ENCODE results near the gene DCST1. TPM values are rescaled to one million over a fixed set of nuclear protein-coding genes. Genes with fewer than 3 reads are reported as not detected.

Gene DCST1
- polyA plus RNA-seq, 1 experiment = not detected

DNA sequence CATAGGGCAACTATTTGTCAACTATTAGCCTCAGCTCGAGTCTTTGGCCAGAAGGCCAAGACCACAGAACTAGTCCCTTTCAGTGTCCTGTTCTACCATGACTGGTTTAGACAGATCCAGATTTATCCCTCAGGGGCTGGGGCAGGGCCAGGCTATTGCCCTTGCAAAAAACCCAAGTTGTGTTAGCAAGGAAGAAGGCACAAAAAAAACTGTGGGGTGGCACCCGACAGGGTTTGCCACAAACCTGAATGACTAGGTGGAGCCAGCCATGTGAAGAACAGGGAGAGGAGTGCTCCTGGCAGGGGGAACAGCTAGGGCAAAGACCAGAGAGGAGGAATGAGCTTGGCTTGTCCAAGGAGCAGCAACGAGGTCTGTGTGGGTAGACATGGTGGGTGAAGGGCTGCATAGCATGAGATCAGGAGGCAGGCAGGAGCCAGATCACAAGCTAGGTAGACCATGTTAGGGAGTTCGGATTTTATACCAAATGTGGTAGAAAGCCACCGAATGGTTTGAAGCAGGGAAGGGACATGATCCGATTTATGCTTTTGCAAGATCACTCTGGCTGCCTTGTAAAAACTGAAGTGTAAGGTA lies 4.3 kb downstream of the DCST1 start:
- Histone ChIP-seq H3K9me3 (ENCODE audit: control insufficient read depth, insufficient read depth, low read length) (no peaks in the 10 kb centered on the region), H3K27me3 (ENCODE audit: control insufficient read depth, insufficient read depth, low read length) (peaks cover 41% of the 10 kb centered on the region), H3K4me3 (ENCODE audit: low read depth, low read length) (no peak overlapping the region), H3K27ac (ENCODE audit: low read depth, low read length) (no peak overlapping the region)
- DNase-seq (ENCODE audit: low read depth, low spot score) = no peak
- TF ChIP-seq, protein P1, sequence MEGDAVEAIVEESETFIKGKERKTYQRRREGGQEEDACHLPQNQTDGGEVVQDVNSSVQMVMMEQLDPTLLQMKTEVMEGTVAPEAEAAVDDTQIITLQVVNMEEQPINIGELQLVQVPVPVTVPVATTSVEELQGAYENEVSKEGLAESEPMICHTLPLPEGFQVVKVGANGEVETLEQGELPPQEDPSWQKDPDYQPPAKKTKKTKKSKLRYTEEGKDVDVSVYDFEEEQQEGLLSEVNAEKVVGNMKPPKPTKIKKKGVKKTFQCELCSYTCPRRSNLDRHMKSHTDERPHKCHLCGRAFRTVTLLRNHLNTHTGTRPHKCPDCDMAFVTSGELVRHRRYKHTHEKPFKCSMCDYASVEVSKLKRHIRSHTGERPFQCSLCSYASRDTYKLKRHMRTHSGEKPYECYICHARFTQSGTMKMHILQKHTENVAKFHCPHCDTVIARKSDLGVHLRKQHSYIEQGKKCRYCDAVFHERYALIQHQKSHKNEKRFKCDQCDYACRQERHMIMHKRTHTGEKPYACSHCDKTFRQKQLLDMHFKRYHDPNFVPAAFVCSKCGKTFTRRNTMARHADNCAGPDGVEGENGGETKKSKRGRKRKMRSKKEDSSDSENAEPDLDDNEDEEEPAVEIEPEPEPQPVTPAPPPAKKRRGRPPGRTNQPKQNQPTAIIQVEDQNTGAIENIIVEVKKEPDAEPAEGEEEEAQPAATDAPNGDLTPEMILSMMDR (IDR thresholded peaks at IDR 0.05; ENCODE audit: low read depth, low read length) = no peak
- CTCF ChIA-PET = interaction anchor here (1.6 to 4.6 kb wide), 3 partner anchors 13 to 47 kb away, joined by 7 to 32 read pairs (median 17); partner anchors contain the start of gene ADAM15
- POLR2A ChIA-PET = interaction anchor here (0.7 kb wide), 1 partner anchor 1452 kb away, joined by 11 read pairs; no protein-coding TSS in a partner anchor

DNA sequence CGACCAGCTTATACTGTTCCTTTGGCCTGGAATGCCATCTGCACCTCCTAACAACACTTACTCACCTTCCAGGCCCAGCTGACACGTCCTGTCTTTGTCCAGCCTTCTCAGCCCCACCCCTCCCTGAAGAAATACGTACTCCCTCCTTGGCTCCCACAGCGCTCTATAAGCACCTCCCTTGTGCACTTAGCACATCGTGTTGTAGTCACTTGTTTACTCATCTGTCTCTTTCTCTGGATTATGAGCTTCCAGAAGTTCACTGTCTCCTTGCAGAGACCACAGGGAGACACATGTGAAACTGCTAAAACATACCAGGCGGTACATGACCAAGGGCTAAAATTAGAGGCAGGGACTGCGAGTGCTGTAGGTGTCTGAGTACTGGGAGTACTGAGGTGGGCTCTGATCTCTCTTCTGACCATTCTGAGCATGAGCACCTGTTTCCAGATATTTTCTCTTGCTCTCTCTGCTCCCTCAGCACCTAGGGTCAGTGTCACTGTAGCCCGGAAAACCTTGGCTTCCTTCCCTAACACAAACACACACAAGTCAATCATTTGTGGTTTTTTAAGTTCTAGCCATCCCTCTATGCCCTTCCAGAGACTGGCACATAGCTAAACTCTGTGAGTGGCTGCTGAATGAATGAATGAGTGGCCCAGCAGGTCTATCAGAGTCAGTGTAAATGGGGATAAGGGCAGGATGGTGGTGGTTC lies 5.1 kb downstream of the DCST1 start:
- H3K27me3 ChIP-seq (ENCODE audit: control insufficient read depth, insufficient read depth, low read length) = peaks cover 41% of the 10 kb centered on the region
- ChIA-PET CTCF (interaction anchor here (0.9 to 4.6 kb wide), 4 partner anchors 12 to 53 kb away, joined by 3 to 32 read pairs (median 12); partner anchors contain the start of gene ADAM15), POLR2A (no interaction called here)
- H3K9me3 ChIP-seq (ENCODE audit: control insufficient read depth, insufficient read depth, low read length) = no peaks in the 10 kb centered on the region
- TF ChIP-seq, protein P1 (IDR thresholded peaks at IDR 0.05; ENCODE audit: low read depth, low read length) = no peak
- H3K4me3 ChIP-seq (ENCODE audit: low read depth, low read length) = no peak overlapping the region
- H3K27ac ChIP-seq (ENCODE audit: low read depth, low read length) = no peak overlapping the region
- DNase-seq (ENCODE audit: low read depth, low spot score) = no peak

DNA sequence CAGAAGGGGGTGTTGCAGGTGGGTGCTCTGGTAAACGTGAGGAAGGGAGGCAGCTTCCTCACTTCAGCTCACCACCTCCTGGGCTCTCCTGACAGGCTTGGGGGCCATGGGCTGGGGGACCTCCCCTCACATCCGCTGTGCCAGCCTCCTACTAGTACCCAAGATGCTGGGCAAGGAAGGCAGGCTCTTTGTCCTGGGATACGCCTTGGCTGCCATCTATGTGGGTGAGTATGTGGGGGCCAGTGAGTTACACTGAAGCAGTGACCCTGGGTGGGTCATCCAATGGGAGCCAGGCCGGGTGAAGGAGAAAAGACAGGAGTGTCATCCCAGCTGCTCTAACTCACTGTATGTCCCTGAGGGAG lies 5.7 kb downstream of the DCST1 start:
- no peak for DNase-seq (ENCODE audit: low read depth, low spot score)
- TF ChIP-seq, protein P1 (IDR thresholded peaks at IDR 0.05; ENCODE audit: low read depth, low read length) = no peak
- Histone ChIP-seq H3K27me3 (ENCODE audit: control insufficient read depth, insufficient read depth, low read length) (peaks cover 36% of the 10 kb centered on the region), H3K27ac (ENCODE audit: low read depth, low read length) (no peak overlapping the region), H3K4me3 (ENCODE audit: low read depth, low read length) (no peak overlapping the region), H3K9me3 (ENCODE audit: control insufficient read depth, insufficient read depth, low read length) (no peaks in the 10 kb centered on the region)
- ChIA-PET CTCF (interaction anchor here (0.9 to 4.6 kb wide), 3 partner anchors 23 to 52 kb away, joined by 3 to 32 read pairs (median 17); no protein-coding TSS in a partner anchor), POLR2A (no interaction called here)

DNA sequence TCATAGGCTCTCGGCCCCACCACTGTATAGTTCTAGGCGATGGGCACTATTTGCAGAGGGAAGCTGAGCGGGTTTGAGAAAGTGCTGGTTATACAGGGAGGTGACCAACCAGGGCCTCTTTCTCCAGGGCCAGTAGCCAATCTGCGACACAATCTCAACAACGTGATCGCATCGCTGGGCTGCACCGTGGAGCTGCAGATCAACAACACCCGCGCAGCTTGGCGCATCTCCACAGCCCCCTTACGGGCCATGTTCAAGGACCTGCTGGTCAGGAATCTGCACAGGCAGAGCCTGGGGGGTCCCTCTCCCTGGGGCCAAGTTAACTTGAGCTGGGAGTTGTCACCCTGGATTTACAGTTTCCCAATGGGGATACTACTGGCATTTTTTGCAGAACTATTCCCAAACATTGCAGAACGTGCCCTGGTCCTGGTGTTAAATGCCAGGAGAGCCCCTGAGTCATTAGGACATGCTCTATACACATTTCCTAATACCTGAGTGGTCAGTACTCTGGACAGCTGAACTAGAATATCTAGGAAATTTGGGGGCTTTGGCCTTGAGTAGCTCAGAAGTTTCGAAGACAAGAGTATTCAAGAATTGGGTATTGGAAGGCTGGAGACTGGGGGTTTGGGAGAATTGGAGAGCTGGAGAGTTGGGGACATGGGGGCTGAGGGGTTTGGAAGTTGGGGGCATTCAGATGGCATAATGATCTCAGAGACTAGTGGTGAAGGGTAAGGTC lies 6.9 kb downstream of the DCST1 start:
- H3K27ac ChIP-seq (ENCODE audit: low read depth, low read length) = no peak overlapping the region
- no peak overlapping the region for H3K4me3 ChIP-seq (ENCODE audit: low read depth, low read length)
- DNase-seq (ENCODE audit: low read depth, low spot score) = no peak
- TF ChIP-seq, protein P1 (IDR thresholded peaks at IDR 0.05; ENCODE audit: low read depth, low read length) = no peak
- ChIA-PET POLR2A (no interaction called here), CTCF (interaction anchor here (0.7 to 4.6 kb wide), 7 partner anchors 8 to 128 kb away, joined by 3 to 32 read pairs (median 3); no protein-coding TSS in a partner anchor)
- H3K27me3 ChIP-seq (ENCODE audit: control insufficient read depth, insufficient read depth, low read length) = peaks cover 29% of the 10 kb centered on the region
- H3K9me3 ChIP-seq (ENCODE audit: control insufficient read depth, insufficient read depth, low read length) = no peaks in the 10 kb centered on the region
